Right lobe of liver (tissue), 6 donors: ENCODE measurements around the gene RPS6KA2. TPM values are rescaled to one million over a fixed set of nuclear protein-coding genes. Genes with fewer than 3 reads are reported as not detected.

Experiments used
- ATAC-seq, 4 donors: fragments of 200-7000 bp; cut with Tn5 transposase; one replicate each; pipeline ENCODE4 v1.9.1; 2020; ENCODE audit warnings: mild to moderate bottlenecking in 4 of 4, moderate library complexity in 4 of 4
- DNase-seq, 3 donors: peaks; one replicate each; pipeline ENCODE4 v3.0.0-alpha.2; 2020
- H3K27ac ChIP-seq, 3 donors: fragments of 200-600 bp; one replicate each; pipeline ENCODE4 v1.8.0; 2022
- H3K27me3 ChIP-seq, 2 donors: fragments of 200-600 bp; one replicate each; pipeline ENCODE4 v1.8.0; 2022
- H3K36me3 ChIP-seq, 4 donors: fragments of 200-600 bp; sonication (generic) in 1 of 4; one replicate each; pipeline versions ENCODE4 v1.5.1 to v1.8.0; 2017 to 2022; ENCODE audit warnings: control low read depth in 1 of 4
- H3K4me1 ChIP-seq, 4 donors: fragments of 200-600 bp; sonication (generic) in 1 of 4; one replicate each; pipeline versions ENCODE4 v1.5.1 to v1.8.0; 2017 to 2022; ENCODE audit warnings: control low read depth in 1 of 4
- H3K4me3 ChIP-seq, 3 donors: fragments of 200-600 bp; one replicate each; pipeline ENCODE4 v1.8.0; 2022
- H3K9me3 ChIP-seq, 4 donors: fragments of 200-600 bp; sonication (generic) in 1 of 4; one replicate each; pipeline versions ENCODE4 v1.5.1 to v1.8.0; 2017 to 2022; ENCODE audit warnings: control low read depth in 1 of 4
- CTCF ChIP-seq, 4 donors: fragments of 200-600 bp in 3 of 4; fragments of 450-650 bp in 1 of 4; IDR thresholded peaks; one replicate each; pipeline versions ENCODE4 v1.5.1 to v1.8.0; 2016 to 2022; ENCODE audit warnings: antibody characterized with exemption in 4 of 4, mild to moderate bottlenecking in 2 of 4
- POLR2A ChIP-seq: fragments of 450-650 bp; IDR thresholded peaks from one replicate; pipeline ENCODE4 v1.6.1; 2017; ENCODE audit warnings: antibody characterized with exemption, mild to moderate bottlenecking
- WGBS: methylation state at CpG from one replicate; pipeline ENCODE4 v1.1.6; 2018; ENCODE audit warnings: low coverage, low lambda C conversion rate; ENCODE audit not compliant: insufficient coverage; ENCODE audit errors: missing lambda C conversion rate; 5-methylcytosine and 5-hydroxymethylcytosine counted together
- intact Hi-C, 2 donors: fragments of 100-400 bp; cut with DNase I; formaldehyde crosslinking; loops; one replicate each; pipeline versions ENCODE4 v1.11.2 to v1.14.1; 2022
- total RNA-seq, 6 experiments: library from RNA; depleted of rRNA in 2 of 6; stranded (reverse); fragments of >200 nt in 2 of 6; fragmentation: NEBNext Ultra II Directional in 3 of 6; extraction: Animal tissue kit (Norgen Biotek cat#: 25700) in 3 of 6; gene quantifications; one replicate each; pipeline versions ENCODE4 v1.1.0 to v1.2.4, GENCODE V29; 2016 to 2023
- donor health status: DM: no; HTN: yes; CAD: no.
- donor health status: DM: no; HTN: no; CAD: no.
- donor health status: DM: no; HTN: no; CAD: no.
- donor health status: DM: no; HTN: yes; CAD: no.
- donor health status: DM: no; HTN: yes; CAD: no.

Gene RPS6KA2
- total RNA-seq, 6 experiments from 2014 or later, result 6.4 to 18.1 (median 11.1) TPM

GRCh38 chr6:166505133-166505905 lies 121.7 kb downstream of the RPS6KA2 start:
- DNase-seq (no peak), ATAC-seq (no peak)
- H3K4me1 ChIP-seq, result no peaks in the 10 kb centered on the region
- H3K36me3 ChIP-seq, result peaks cover 0 to 4% (median 0%) of the 10 kb centered on the region in 4 donors
- no peaks in the 10 kb centered on the region for H3K27me3 ChIP-seq
- no peaks in the 10 kb centered on the region for H3K9me3 ChIP-seq
- no peak overlapping the region for H3K4me3 ChIP-seq
- H3K27ac ChIP-seq, result no peak overlapping the region
- no peak for TF ChIP-seq CTCF (IDR thresholded peaks at IDR 0.05)
- no peak for TF ChIP-seq POLR2A
- intact Hi-C loops, result no loop called here
- 92% methylated on average over 13 of the region's 28 CpGs for WGBS

- TF ChIP-seq CTCF (IDR thresholded peaks at IDR 0.05) (no peak), POLR2A (no peak)
- Histone ChIP-seq H3K27me3 (no peaks in the 10 kb centered on the region), H3K27ac (no peak overlapping the region), H3K4me1 (no peaks in the 10 kb centered on the region), H3K9me3 (no peaks in the 10 kb centered on the region), H3K36me3 (peaks cover 0 to 4% (median 0%) of the 10 kb centered on the region in 4 donors), H3K4me3 (no peak overlapping the region)
- no peak for DNase-seq
- ATAC-seq, result no peak
- intact Hi-C loops, result no loop called here
- 82% methylated on average over 1 of the region's 9 CpGs for WGBS
Observed at GRCh38 chr6:166504100-166504499, 123.0 kb downstream of the RPS6KA2 start.

GRCh38 chr6:166503167-166503744 lies 123.8 kb downstream of the RPS6KA2 start:
- ATAC-seq (no peak), DNase-seq (no peak)
- Histone ChIP-seq H3K27ac (no peak overlapping the region), H3K4me3 (no peak overlapping the region), H3K4me1 (no peaks in the 10 kb centered on the region), H3K27me3 (no peaks in the 10 kb centered on the region), H3K9me3 (no peaks in the 10 kb centered on the region), H3K36me3 (peaks cover 0 to 4% (median 0%) of the 10 kb centered on the region in 4 donors)
- no peak for TF ChIP-seq CTCF (IDR thresholded peaks at IDR 0.05)
- no peak for TF ChIP-seq POLR2A
- intact Hi-C loops, result no loop called here
- 70% methylated on average over 3 of the region's 12 CpGs for WGBS

GRCh38 chr6:166502453-166502852 lies 124.6 kb downstream of the RPS6KA2 start:
- DNase-seq (no peak), ATAC-seq (no peak)
- Histone ChIP-seq H3K36me3 (peaks cover 0 to 4% (median 0%) of the 10 kb centered on the region in 4 donors), H3K4me3 (no peak overlapping the region), H3K9me3 (no peaks in the 10 kb centered on the region), H3K4me1 (no peaks in the 10 kb centered on the region), H3K27ac (no peak overlapping the region), H3K27me3 (no peaks in the 10 kb centered on the region)
- intact Hi-C loops, result no loop called here
- WGBS, result 72% methylated on average over 8 of the region's 14 CpGs
- no peak for TF ChIP-seq POLR2A
- TF ChIP-seq CTCF (IDR thresholded peaks at IDR 0.05), result no peak
